ENCODE measurements around the gene LGALS3BP. TPM values are rescaled to one million over a fixed set of nuclear protein-coding genes. Genes with fewer than 3 reads are reported as not detected.
A peak's percentile ranks its signal among the peaks of the same experiment; 100 is the strongest.

Gene LGALS3BP
- total RNA-seq, 1 donor, result 457 TPM

DNA sequence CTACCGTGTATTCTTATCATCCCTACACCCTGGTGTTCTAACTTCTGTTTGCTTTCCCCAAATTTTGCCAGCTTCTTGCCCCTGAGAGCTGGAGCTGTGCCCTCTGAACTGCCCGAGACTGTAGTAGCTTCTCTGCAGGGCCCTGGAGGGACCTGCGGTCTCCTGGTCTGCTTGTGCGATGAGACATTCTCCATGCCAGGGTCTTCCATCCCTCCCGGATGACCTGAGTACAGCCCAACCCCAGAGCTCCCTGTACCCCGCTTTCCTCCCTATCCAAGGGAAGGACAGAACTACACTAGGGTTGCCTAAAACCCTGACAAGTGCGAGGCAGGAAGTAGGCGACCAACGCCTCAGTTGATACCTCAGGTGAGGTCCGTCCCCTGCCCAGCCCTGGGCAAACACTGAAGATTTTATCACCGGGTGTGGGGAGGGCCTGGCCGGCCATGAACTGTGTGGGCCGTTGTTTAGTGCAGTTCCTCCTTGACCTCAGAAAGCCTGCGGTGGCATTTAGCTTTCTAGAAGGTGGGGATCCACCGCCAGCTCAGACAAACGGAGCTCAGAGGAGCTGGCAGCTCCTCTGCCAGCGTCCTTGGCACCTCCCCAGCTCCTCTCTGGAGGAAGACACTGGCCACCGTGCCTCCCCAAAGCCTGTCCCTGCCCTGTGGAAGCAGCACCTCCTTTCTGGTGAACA, 16.2 kb upstream of the LGALS3BP start:
- peaks cover 86% of the 10 kb centered on the region for H3K79me2 ChIP-seq (ENCODE audit: insufficient read depth, low read length)
- H3K4me2 ChIP-seq (ENCODE audit: insufficient read depth, low read length), result no peak overlapping the region
- H3K4me1 ChIP-seq (ENCODE audit: insufficient read depth, low read length), result peaks cover 9% of the 10 kb centered on the region
- peaks cover 45% of the 10 kb centered on the region for H4K20me1 ChIP-seq (ENCODE audit: insufficient read depth, low read length)
- no peak overlapping the region for H3K27ac ChIP-seq (ENCODE audit: low read depth, low read length)
- peaks cover 55% of the 10 kb centered on the region for H3K36me3 ChIP-seq (ENCODE audit: insufficient read depth, low read length)
- no peak overlapping the region for H3K4me3 ChIP-seq (ENCODE audit: insufficient read depth, low read length)
- DNase-seq (ENCODE audit: insufficient read length, low spot score, missing footprints), result peak; percentile 57
- TF ChIP-seq CTCF (IDR thresholded peaks at IDR 0.05; ENCODE audit: extremely low read depth, low read depth, low read length), result no peak
- no peaks in the 10 kb centered on the region for H3K27me3 ChIP-seq (ENCODE audit: insufficient read depth, low read length)
- H3K9me3 ChIP-seq (ENCODE audit: low read depth, low read length), result no peaks in the 10 kb centered on the region
- no peak overlapping the region for H2AFZ ChIP-seq (ENCODE audit: low read length)

DNA sequence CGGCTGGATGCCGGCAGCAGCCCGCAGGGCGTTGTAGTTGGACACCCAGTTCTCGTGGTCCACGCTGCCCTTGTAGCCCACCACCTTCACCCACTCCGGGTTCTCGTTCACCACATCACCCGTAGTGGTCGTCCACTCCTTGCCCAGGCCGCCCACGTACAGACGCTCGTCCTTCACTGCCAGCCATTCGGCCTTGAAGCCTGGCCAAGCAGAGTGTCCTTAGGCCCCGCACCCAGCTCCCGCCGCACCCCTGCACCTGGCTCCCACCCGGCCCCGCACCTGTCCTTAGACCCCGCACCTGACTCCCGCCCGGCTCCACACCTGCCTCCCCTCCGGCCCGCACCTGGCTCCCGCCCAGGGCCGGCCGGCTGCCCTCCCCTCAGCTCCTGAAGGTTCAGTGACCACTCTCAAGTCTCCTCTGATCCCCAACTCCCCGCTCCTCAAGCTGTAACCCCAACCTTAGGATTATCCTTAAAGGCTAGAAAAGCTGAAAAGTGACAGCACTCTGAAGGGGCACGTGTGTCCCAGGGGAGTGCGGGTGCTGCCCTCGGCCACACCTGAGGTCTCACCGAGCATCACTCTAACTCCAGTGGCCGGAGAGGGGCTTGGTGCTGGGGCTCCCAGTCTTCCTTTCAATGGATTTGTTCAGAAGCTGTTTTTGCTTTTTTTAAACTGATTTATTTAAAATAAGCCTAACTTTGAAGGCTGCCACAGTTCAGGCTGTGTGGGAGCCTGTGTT, 15.5 kb upstream of the LGALS3BP start:
- DNase-seq (ENCODE audit: insufficient read length, low spot score, missing footprints), result peak; percentile 62
- no peak overlapping the region for H2AFZ ChIP-seq (ENCODE audit: low read length)
- peaks cover 39% of the 10 kb centered on the region for H4K20me1 ChIP-seq (ENCODE audit: insufficient read depth, low read length)
- no peak overlapping the region for H3K4me2 ChIP-seq (ENCODE audit: insufficient read depth, low read length)
- H3K27me3 ChIP-seq (ENCODE audit: insufficient read depth, low read length), result no peaks in the 10 kb centered on the region
- H3K4me1 ChIP-seq (ENCODE audit: insufficient read depth, low read length), result peaks cover 9% of the 10 kb centered on the region
- H3K4me3 ChIP-seq (ENCODE audit: insufficient read depth, low read length), result no peak overlapping the region
- no peak for TF ChIP-seq CTCF (IDR thresholded peaks at IDR 0.05; ENCODE audit: extremely low read depth, low read depth, low read length)
- H3K9me3 ChIP-seq (ENCODE audit: low read depth, low read length), result no peaks in the 10 kb centered on the region
- no peak overlapping the region for H3K27ac ChIP-seq (ENCODE audit: low read depth, low read length)
- H3K36me3 ChIP-seq (ENCODE audit: insufficient read depth, low read length), result peaks cover 62% of the 10 kb centered on the region
- H3K79me2 ChIP-seq (ENCODE audit: insufficient read depth, low read length), result peaks cover 78% of the 10 kb centered on the region

- H3K27ac ChIP-seq (ENCODE audit: low read depth, low read length), result no peak overlapping the region
- peaks cover 64% of the 10 kb centered on the region for H3K36me3 ChIP-seq (ENCODE audit: insufficient read depth, low read length)
- no peak overlapping the region for H3K4me2 ChIP-seq (ENCODE audit: insufficient read depth, low read length)
- DNase-seq (ENCODE audit: insufficient read length, low spot score, missing footprints), result peak; percentile 90
- H3K4me3 ChIP-seq (ENCODE audit: insufficient read depth, low read length), result no peak overlapping the region
- no peak overlapping the region for H2AFZ ChIP-seq (ENCODE audit: low read length)
- H3K27me3 ChIP-seq (ENCODE audit: insufficient read depth, low read length), result no peaks in the 10 kb centered on the region
- peaks cover 9% of the 10 kb centered on the region for H3K4me1 ChIP-seq (ENCODE audit: insufficient read depth, low read length)
- no peak for TF ChIP-seq CTCF (IDR thresholded peaks at IDR 0.05; ENCODE audit: extremely low read depth, low read depth, low read length)
- H4K20me1 ChIP-seq (ENCODE audit: insufficient read depth, low read length), result peaks cover 32% of the 10 kb centered on the region
- peaks cover 69% of the 10 kb centered on the region for H3K79me2 ChIP-seq (ENCODE audit: insufficient read depth, low read length)
- no peaks in the 10 kb centered on the region for H3K9me3 ChIP-seq (ENCODE audit: low read depth, low read length)
Measured at GRCh38 chr17:78993981-78994671, 14.4 kb upstream of the LGALS3BP start.
